Neural cell (in vitro differentiated cells): ENCODE data around the gene PIP4K2C. TPM values are rescaled to one million over a fixed set of nuclear protein-coding genes. Genes with fewer than 3 reads are reported as not detected.

Experiments used
- H2AFZ ChIP-seq: fragments of 200-600, 300-800 bp; sonication (generic), shearing (Covaris generic); 2 replicates; pipeline ENCODE4 v1.6.0; 2014; ENCODE audit warnings: low read depth, mild to moderate bottlenecking, antibody characterized with exemption, low read length, moderate library complexity
- H3F3A ChIP-seq: fragments of 200-600 bp; shearing (Covaris generic); 2 replicates; pipeline ENCODE4 v1.6.1; 2016; ENCODE audit warnings: mild to moderate bottlenecking, moderate library complexity, mixed read lengths, antibody characterized with exemption, low read length; ENCODE audit not compliant: insufficient read depth, poor library complexity, severe bottlenecking
- H3K27ac ChIP-seq: fragments of 200-600, 300-800 bp; sonication (generic), shearing (Covaris generic); 2 replicates; pipeline ENCODE4 v1.5.1; 2014; ENCODE audit warnings: mild to moderate bottlenecking, low read length, moderate library complexity
- H3K27me3 ChIP-seq: fragments of 300-800, 200-600 bp; sonication (generic), shearing (Covaris generic); 2 replicates; pipeline ENCODE4 v1.6.0; 2014; ENCODE audit warnings: mild to moderate bottlenecking, low read depth, low read length, moderate library complexity; ENCODE audit not compliant: insufficient read depth
- H3K36me3 ChIP-seq: fragments of 300-800, 200-600 bp; sonication (generic), shearing (Covaris generic); 2 replicates; pipeline ENCODE4 v1.5.1; 2014; ENCODE audit warnings: mild to moderate bottlenecking, antibody characterized with exemption, low read length, moderate library complexity; ENCODE audit not compliant: insufficient read depth
- H3K4me2 ChIP-seq: fragments of 300-800, 200-600 bp; sonication (generic), shearing (Covaris generic); 2 replicates; pipeline ENCODE4 v1.6.0; 2014; ENCODE audit warnings: mild to moderate bottlenecking, low read length
- H3K4me3 ChIP-seq: fragments of 300-800, 200-600 bp; sonication (generic), shearing (Covaris generic); 2 replicates; pipeline ENCODE4 v1.5.1; 2014; ENCODE audit warnings: mild to moderate bottlenecking, low read length, moderate library complexity
- H3K79me2 ChIP-seq: fragments of 200-600 bp; shearing (Covaris generic); replicated peaks from 2 replicates; pipeline ENCODE4 v1.6.0; 2014; ENCODE audit warnings: mild to moderate bottlenecking, low read length, moderate library complexity; ENCODE audit not compliant: insufficient read depth
- H3K9ac ChIP-seq: fragments of 300-800, 200-600 bp; sonication (generic), shearing (Covaris generic); 2 replicates; pipeline ENCODE4 v1.6.1; 2016; ENCODE audit warnings: mild to moderate bottlenecking, low read length, mixed read lengths
- H3K9me2 ChIP-seq: fragments of 200-600 bp; shearing (Covaris generic); 2 replicates; pipeline ENCODE4 v1.6.1; 2016; ENCODE audit warnings: mild to moderate bottlenecking, low read length, mixed read lengths; ENCODE audit not compliant: insufficient read depth
- H3K9me3 ChIP-seq: fragments of 200-600, 300-800 bp; sonication (generic), shearing (Covaris generic); 2 replicates; pipeline ENCODE4 v1.6.1; 2016; ENCODE audit warnings: mild to moderate bottlenecking, mixed run types, low read length, moderate library complexity, mixed read lengths
- H4K20me1 ChIP-seq: fragments of 200-600 bp; shearing (Covaris generic); 2 replicates; pipeline ENCODE4 v1.6.1; 2016; ENCODE audit warnings: mild to moderate bottlenecking, mixed run types; ENCODE audit not compliant: insufficient read depth
- EP300 ChIP-seq: fragments of 450-650 bp; conservative IDR thresholded peaks from 2 replicates; pipeline ENCODE4 v1.6.1; 2014; ENCODE audit warnings: antibody characterized with exemption, mild to moderate bottlenecking, moderate library complexity; ENCODE audit not compliant: poor library complexity, severe bottlenecking
- EZH2 ChIP-seq: fragments of 200-600, 300-800 bp; shearing (Covaris generic), sonication (generic); IDR thresholded peaks from 2 replicates; pipeline ENCODE4 v1.6.1; 2014; ENCODE audit warnings: antibody characterized with exemption, low read length, borderline replicate concordance, mild to moderate bottlenecking; ENCODE audit not compliant: insufficient read depth, poor library complexity, severe bottlenecking
- MXI1 ChIP-seq: fragments of 450-650 bp; conservative IDR thresholded peaks from 2 replicates; pipeline ENCODE4 v1.6.1; 2014; ENCODE audit warnings: antibody characterized with exemption, mild to moderate bottlenecking; ENCODE audit not compliant: poor library complexity, severe bottlenecking
- POLR2AphosphoS5 ChIP-seq: IDR thresholded peaks from 2 replicates; pipeline ENCODE4 v1.6.1; 2012
- RAD21 ChIP-seq: fragments of 450-650 bp; conservative IDR thresholded peaks from 2 replicates; pipeline ENCODE4 v1.6.1; 2014; ENCODE audit warnings: antibody characterized with exemption, mild to moderate bottlenecking, moderate library complexity
- SMC3 ChIP-seq: fragments of 450-650 bp; conservative IDR thresholded peaks from 2 replicates; pipeline ENCODE4 v1.6.1; 2014; ENCODE audit warnings: antibody characterized with exemption, mild to moderate bottlenecking, moderate library complexity; ENCODE audit not compliant: poor library complexity
- TAF1 ChIP-seq: IDR thresholded peaks from 2 replicates; pipeline ENCODE4 v1.6.1; 2012; ENCODE audit warnings: low read depth
- polyA plus RNA-seq: library from polyadenylated mRNA; depleted of rRNA; stranded (reverse); fragments of >200 nt; gene quantifications from 2 replicates; pipeline ENCODE4 v1.2.3, GENCODE V29; 2014
- TF ChIP-seq, protein P1 (sequence below): fragments of 450-650 bp; IDR thresholded peaks from 2 replicates; pipeline ENCODE4 v1.5.1; 2014; ENCODE audit warnings: antibody characterized with exemption, mild to moderate bottlenecking, moderate library complexity; ENCODE audit not compliant: poor library complexity, severe bottlenecking
- TF ChIP-seq, protein P2 (sequence below): IDR thresholded peaks from 2 replicates; pipeline ENCODE4 v1.6.1; 2012; ENCODE audit warnings: borderline replicate concordance

PIP4K2C gene
- polyA plus RNA-seq, 1 donor from 2014 or later, result 22.1 TPM

DNA sequence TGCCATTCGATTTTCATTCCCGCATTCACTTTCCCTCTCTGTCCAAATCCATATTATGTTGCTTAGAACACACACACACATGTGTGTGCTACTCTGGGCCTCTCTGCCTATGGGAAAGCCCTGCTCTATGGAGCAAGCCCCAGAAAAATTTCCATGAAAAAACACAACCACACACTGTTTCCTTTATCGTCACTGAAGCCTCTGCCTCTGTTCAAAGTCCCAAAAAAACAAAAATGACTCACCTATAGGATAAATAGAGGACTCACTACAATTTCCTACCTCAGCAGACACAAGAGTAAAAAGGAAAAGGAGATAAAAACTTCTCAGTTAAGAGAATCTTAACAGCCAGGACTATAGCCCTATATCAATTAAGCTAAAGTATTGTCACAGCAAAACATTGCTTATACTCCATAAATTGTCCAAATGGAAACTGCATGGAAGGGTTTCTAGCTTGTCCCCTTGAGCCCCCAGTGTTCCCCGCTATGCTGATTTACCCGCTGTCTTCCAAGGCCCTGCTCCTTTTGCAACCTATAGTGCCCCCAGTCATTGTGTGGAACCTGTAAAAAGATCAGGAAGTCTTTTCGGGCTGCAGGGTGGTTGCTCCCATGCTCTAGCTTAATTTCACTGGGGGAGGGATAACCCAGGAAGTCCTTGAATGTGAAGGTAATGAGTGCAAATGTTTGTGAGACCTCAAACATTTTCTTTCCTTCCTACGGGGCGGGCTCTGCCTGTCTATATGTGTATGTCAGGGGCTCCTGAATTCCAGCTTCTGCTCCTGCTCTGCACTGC, 11.1 kb upstream of the PIP4K2C start:
- Histone ChIP-seq H4K20me1 (no peaks in the 10 kb centered on the region), H3K9ac (no peak overlapping the region), H2AFZ (no peak overlapping the region), H3K79me2 (no peaks in the 10 kb centered on the region), H3F3A (no peaks in the 10 kb centered on the region), H3K36me3 (peaks cover 20% of the 10 kb centered on the region), H3K27me3 (no peaks in the 10 kb centered on the region), H3K9me2 (no peaks in the 10 kb centered on the region), H3K4me3 (no peak overlapping the region), H3K4me2 (no peak overlapping the region), H3K9me3 (no peaks in the 10 kb centered on the region), H3K27ac (no peak overlapping the region)
- TF ChIP-seq SMC3 (no peak), MXI1 (no peak), EZH2 (no peak), TAF1 (no peak), EP300 (no peak), RAD21 (no peak), POLR2AphosphoS5 (no peak)
- TF ChIP-seq, protein P1, sequence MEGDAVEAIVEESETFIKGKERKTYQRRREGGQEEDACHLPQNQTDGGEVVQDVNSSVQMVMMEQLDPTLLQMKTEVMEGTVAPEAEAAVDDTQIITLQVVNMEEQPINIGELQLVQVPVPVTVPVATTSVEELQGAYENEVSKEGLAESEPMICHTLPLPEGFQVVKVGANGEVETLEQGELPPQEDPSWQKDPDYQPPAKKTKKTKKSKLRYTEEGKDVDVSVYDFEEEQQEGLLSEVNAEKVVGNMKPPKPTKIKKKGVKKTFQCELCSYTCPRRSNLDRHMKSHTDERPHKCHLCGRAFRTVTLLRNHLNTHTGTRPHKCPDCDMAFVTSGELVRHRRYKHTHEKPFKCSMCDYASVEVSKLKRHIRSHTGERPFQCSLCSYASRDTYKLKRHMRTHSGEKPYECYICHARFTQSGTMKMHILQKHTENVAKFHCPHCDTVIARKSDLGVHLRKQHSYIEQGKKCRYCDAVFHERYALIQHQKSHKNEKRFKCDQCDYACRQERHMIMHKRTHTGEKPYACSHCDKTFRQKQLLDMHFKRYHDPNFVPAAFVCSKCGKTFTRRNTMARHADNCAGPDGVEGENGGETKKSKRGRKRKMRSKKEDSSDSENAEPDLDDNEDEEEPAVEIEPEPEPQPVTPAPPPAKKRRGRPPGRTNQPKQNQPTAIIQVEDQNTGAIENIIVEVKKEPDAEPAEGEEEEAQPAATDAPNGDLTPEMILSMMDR, result no peak

GRCh38 chr12:57580466-57580795, 10.6 kb upstream of the PIP4K2C start:
- H4K20me1 ChIP-seq, result no peaks in the 10 kb centered on the region
- peaks cover 20% of the 10 kb centered on the region for H3K36me3 ChIP-seq
- no peaks in the 10 kb centered on the region for H3K79me2 ChIP-seq
- H3K4me2 ChIP-seq, result no peak overlapping the region
- H3K9me3 ChIP-seq, result no peaks in the 10 kb centered on the region
- no peak overlapping the region for H3K4me3 ChIP-seq
- no peak for TF ChIP-seq MXI1
- no peak for TF ChIP-seq POLR2AphosphoS5
- TF ChIP-seq, protein P2, sequence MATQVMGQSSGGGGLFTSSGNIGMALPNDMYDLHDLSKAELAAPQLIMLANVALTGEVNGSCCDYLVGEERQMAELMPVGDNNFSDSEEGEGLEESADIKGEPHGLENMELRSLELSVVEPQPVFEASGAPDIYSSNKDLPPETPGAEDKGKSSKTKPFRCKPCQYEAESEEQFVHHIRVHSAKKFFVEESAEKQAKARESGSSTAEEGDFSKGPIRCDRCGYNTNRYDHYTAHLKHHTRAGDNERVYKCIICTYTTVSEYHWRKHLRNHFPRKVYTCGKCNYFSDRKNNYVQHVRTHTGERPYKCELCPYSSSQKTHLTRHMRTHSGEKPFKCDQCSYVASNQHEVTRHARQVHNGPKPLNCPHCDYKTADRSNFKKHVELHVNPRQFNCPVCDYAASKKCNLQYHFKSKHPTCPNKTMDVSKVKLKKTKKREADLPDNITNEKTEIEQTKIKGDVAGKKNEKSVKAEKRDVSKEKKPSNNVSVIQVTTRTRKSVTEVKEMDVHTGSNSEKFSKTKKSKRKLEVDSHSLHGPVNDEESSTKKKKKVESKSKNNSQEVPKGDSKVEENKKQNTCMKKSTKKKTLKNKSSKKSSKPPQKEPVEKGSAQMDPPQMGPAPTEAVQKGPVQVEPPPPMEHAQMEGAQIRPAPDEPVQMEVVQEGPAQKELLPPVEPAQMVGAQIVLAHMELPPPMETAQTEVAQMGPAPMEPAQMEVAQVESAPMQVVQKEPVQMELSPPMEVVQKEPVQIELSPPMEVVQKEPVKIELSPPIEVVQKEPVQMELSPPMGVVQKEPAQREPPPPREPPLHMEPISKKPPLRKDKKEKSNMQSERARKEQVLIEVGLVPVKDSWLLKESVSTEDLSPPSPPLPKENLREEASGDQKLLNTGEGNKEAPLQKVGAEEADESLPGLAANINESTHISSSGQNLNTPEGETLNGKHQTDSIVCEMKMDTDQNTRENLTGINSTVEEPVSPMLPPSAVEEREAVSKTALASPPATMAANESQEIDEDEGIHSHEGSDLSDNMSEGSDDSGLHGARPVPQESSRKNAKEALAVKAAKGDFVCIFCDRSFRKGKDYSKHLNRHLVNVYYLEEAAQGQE, result no peak
- TF ChIP-seq, protein P1, result no peak
- TF ChIP-seq SMC3, result no peak
- no peak overlapping the region for H3K9ac ChIP-seq
- H3F3A ChIP-seq, result no peaks in the 10 kb centered on the region
- H3K27me3 ChIP-seq, result no peaks in the 10 kb centered on the region
- H2AFZ ChIP-seq, result no peak overlapping the region
- H3K27ac ChIP-seq, result no peak overlapping the region
- no peaks in the 10 kb centered on the region for H3K9me2 ChIP-seq
